ENCODE data around the gene TRIM24. TPM values are rescaled to one million over a fixed set of nuclear protein-coding genes. Genes with fewer than 3 reads are reported as not detected.
A peak's percentile ranks its signal among the peaks of the same experiment; 100 is the strongest.

The TRIM24 gene
- total and polyA plus RNA-seq, 4 donors: 7.5 to 19.7 (median 11.2) TPM

DNA sequence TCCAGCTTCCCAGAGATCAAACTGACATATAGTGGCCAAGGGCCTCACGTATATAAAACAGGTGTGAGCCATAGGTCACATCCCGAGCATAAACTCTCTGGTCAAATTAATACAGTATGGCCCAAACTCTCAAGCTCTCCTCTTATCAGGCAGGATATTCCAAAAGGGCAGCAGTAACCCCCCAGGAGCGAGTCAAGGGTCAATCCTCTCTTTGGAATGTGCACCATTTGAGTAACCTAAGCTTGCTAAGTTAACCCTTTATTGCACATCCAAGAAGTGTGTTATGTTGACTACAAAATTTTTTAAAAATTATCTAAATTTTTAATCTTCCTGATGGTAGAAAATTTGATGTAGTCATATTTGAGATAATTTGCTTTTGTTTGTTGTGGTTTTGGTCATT, 4.5 kb upstream of the TRIM24 start:
- Histone ChIP-seq H3K9ac (ENCODE audit: low read depth in 1 of 2, low read length in 2 of 2) (no peak overlapping the region), H3K4me1 (ENCODE audit: control insufficient read depth in 4 of 4, insufficient read depth in 4 of 4, low read length in 3 of 4) (peaks cover 0 to 6% (median 1%) of the 10 kb centered on the region in 4 donors), H3K36me3 (ENCODE audit: control insufficient read depth in 4 of 4, insufficient read depth in 3 of 4, low read depth in 1 of 4, low read length in 3 of 4) (no peaks in the 10 kb centered on the region), H3K27ac (ENCODE audit: low read depth in 1 of 2, low read length in 2 of 2) (no peak overlapping the region), H3K4me3 (ENCODE audit: low read depth in 1 of 3, low read length in 3 of 3) (no peak overlapping the region), H3K9me3 (ENCODE audit: control insufficient read depth in 4 of 4, low read length in 3 of 4) (no peaks in the 10 kb centered on the region), H3K27me3 (ENCODE audit: control insufficient read depth in 4 of 4, insufficient read depth in 4 of 4, low read length in 3 of 4) (no peaks in the 10 kb centered on the region)
- no peak for DNase-seq (ENCODE audit: low spot score)
- TF ChIP-seq RXRA (IDR thresholded peaks at IDR 0.05) (no peak), NR2F2 (IDR thresholded peaks at IDR 0.05) (no peak), FOXA1 (IDR thresholded peaks at IDR 0.05) (no peak), HNF4A (conservative IDR thresholded peaks at IDR 0.05) (peak; percentile 14 to 40)
- TF ChIP-seq, protein P1, sequence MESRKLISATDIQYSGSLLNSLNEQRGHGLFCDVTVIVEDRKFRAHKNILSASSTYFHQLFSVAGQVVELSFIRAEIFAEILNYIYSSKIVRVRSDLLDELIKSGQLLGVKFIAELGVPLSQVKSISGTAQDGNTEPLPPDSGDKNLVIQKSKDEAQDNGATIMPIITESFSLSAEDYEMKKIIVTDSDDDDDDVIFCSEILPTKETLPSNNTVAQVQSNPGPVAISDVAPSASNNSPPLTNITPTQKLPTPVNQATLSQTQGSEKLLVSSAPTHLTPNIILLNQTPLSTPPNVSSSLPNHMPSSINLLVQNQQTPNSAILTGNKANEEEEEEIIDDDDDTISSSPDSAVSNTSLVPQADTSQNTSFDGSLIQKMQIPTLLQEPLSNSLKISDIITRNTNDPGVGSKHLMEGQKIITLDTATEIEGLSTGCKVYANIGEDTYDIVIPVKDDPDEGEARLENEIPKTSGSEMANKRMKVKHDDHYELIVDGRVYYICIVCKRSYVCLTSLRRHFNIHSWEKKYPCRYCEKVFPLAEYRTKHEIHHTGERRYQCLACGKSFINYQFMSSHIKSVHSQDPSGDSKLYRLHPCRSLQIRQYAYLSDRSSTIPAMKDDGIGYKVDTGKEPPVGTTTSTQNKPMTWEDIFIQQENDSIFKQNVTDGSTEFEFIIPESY (IDR thresholded peaks at IDR 0.05): no peak
- TF ChIP-seq, protein P2, sequence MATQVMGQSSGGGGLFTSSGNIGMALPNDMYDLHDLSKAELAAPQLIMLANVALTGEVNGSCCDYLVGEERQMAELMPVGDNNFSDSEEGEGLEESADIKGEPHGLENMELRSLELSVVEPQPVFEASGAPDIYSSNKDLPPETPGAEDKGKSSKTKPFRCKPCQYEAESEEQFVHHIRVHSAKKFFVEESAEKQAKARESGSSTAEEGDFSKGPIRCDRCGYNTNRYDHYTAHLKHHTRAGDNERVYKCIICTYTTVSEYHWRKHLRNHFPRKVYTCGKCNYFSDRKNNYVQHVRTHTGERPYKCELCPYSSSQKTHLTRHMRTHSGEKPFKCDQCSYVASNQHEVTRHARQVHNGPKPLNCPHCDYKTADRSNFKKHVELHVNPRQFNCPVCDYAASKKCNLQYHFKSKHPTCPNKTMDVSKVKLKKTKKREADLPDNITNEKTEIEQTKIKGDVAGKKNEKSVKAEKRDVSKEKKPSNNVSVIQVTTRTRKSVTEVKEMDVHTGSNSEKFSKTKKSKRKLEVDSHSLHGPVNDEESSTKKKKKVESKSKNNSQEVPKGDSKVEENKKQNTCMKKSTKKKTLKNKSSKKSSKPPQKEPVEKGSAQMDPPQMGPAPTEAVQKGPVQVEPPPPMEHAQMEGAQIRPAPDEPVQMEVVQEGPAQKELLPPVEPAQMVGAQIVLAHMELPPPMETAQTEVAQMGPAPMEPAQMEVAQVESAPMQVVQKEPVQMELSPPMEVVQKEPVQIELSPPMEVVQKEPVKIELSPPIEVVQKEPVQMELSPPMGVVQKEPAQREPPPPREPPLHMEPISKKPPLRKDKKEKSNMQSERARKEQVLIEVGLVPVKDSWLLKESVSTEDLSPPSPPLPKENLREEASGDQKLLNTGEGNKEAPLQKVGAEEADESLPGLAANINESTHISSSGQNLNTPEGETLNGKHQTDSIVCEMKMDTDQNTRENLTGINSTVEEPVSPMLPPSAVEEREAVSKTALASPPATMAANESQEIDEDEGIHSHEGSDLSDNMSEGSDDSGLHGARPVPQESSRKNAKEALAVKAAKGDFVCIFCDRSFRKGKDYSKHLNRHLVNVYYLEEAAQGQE (IDR thresholded peaks at IDR 0.05): no peak
- WGBS: 23% methylated on average over 3 of the region's 3 CpGs

DNA sequence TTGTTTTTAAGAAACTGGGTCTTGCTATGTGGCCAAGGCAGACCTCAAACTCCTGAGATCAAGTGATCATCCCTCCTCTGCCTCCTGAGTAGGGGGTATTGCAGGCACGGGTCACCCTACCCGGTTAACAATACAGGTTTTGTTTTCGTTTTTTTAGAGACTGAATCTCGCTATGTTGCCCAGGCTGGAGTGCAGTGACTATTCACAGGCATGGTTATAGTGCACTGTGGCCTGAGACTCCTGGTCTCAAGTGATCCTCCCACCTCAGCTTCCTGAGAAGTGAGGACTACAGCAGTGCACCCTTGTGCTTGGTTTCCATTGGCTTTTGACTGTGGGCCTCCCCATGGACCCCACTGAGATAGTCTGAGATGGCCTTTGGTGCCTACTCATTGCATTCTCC, 3.8 kb upstream of the TRIM24 start:
- Histone ChIP-seq H3K4me1 (ENCODE audit: control insufficient read depth in 4 of 4, insufficient read depth in 4 of 4, low read length in 3 of 4) (peaks cover 0 to 6% (median 1%) of the 10 kb centered on the region in 4 donors), H3K27ac (ENCODE audit: low read depth in 1 of 2, low read length in 2 of 2) (no peak overlapping the region), H3K36me3 (ENCODE audit: control insufficient read depth in 4 of 4, insufficient read depth in 3 of 4, low read depth in 1 of 4, low read length in 3 of 4) (no peaks in the 10 kb centered on the region), H3K4me3 (ENCODE audit: low read depth in 1 of 3, low read length in 3 of 3) (no peak overlapping the region), H3K9ac (ENCODE audit: low read depth in 1 of 2, low read length in 2 of 2) (no peak overlapping the region), H3K27me3 (ENCODE audit: control insufficient read depth in 4 of 4, insufficient read depth in 4 of 4, low read length in 3 of 4) (no peaks in the 10 kb centered on the region), H3K9me3 (ENCODE audit: control insufficient read depth in 4 of 4, low read length in 3 of 4) (no peaks in the 10 kb centered on the region)
- TF ChIP-seq EGR1 (IDR thresholded peaks at IDR 0.05; ENCODE audit: low read depth in 2 of 2) (no peak), RAD21 (IDR thresholded peaks at IDR 0.05) (no peak), HNF4G (IDR thresholded peaks at IDR 0.05) (no peak), FOXA2 (IDR thresholded peaks at IDR 0.05) (no peak), TAF1 (conservative IDR thresholded peaks at IDR 0.05) (no peak), SP1 (IDR thresholded peaks at IDR 0.05) (no peak), YY1 (IDR thresholded peaks at IDR 0.05) (no peak), HNF4A (conservative IDR thresholded peaks at IDR 0.05) (no peak), JUND (IDR thresholded peaks at IDR 0.05) (no peak), NR2F2 (IDR thresholded peaks at IDR 0.05) (no peak), RXRA (IDR thresholded peaks at IDR 0.05) (no peak), GABPA (IDR thresholded peaks at IDR 0.05 in 1 of 2, conservative IDR thresholded peaks at IDR 0.05 in 1 of 2) (no peak)
- TF ChIP-seq, protein P3, sequence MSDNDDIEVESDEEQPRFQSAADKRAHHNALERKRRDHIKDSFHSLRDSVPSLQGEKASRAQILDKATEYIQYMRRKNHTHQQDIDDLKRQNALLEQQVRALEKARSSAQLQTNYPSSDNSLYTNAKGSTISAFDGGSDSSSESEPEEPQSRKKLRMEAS (IDR thresholded peaks at IDR 0.05): no peak
- TF ChIP-seq, protein P1 (IDR thresholded peaks at IDR 0.05): no peak
- TF ChIP-seq, protein P4, sequence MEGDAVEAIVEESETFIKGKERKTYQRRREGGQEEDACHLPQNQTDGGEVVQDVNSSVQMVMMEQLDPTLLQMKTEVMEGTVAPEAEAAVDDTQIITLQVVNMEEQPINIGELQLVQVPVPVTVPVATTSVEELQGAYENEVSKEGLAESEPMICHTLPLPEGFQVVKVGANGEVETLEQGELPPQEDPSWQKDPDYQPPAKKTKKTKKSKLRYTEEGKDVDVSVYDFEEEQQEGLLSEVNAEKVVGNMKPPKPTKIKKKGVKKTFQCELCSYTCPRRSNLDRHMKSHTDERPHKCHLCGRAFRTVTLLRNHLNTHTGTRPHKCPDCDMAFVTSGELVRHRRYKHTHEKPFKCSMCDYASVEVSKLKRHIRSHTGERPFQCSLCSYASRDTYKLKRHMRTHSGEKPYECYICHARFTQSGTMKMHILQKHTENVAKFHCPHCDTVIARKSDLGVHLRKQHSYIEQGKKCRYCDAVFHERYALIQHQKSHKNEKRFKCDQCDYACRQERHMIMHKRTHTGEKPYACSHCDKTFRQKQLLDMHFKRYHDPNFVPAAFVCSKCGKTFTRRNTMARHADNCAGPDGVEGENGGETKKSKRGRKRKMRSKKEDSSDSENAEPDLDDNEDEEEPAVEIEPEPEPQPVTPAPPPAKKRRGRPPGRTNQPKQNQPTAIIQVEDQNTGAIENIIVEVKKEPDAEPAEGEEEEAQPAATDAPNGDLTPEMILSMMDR (IDR thresholded peaks at IDR 0.05; ENCODE audit: low read depth, low read length, missing input control): no peak
- TF ChIP-seq, protein P2 (IDR thresholded peaks at IDR 0.05): no peak
- no peak for DNase-seq (ENCODE audit: low spot score)
- WGBS: 95% methylated on average over 4 of the region's 4 CpGs

Measured in liver (tissue), 9 donors.